ELF-1 (cell line): ENCODE results near the gene KRTAP6-1.

Source experiments
- DNase-seq: peaks from one replicate; pipeline ENCODE4 v3.0.0-alpha.2; 2016; ENCODE audit warnings: low read depth, low spot score

Gene KRTAP6-1

GRCh38 chr21:30613836-30614235 is at the start of gene KRTAP6-1:
TSS of gene KRTAP6-1 (minus strand) at chr21:30613930. CDS start at chr21:30613904, 26 bp downstream.
- DNase-seq = no peak

DNA sequence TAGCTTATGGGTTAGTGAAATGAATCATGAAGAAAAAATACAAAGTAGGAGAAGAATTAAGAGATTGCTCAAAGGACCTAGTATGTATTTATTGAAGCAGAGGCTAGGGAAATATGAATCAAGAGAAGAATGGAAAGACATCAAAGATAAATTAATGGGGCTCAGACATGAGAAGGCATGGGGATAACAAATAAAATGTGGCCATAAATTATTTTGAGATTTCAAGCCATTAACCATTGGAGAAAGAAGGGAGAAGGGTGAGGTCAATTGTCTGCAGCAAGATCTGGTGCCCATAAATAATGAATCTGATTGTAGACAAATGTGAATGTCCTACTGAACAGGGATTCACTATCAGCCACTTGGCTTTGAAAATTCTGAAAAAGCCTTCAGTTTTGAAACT is 39.2 kb upstream of the KRTAP6-1 start:
- DNase-seq = no peak

- no peak for DNase-seq
Observed at GRCh38 chr21:30646904-30647414, 33.2 kb upstream of the KRTAP6-1 start.

- no peak for DNase-seq
Observed at GRCh38 chr21:30642564-30642963, 28.8 kb upstream of the KRTAP6-1 start, which contains the start of gene KRTAP20-3. TSS of gene KRTAP20-3 (plus strand) at chr21:30642864.

DNA sequence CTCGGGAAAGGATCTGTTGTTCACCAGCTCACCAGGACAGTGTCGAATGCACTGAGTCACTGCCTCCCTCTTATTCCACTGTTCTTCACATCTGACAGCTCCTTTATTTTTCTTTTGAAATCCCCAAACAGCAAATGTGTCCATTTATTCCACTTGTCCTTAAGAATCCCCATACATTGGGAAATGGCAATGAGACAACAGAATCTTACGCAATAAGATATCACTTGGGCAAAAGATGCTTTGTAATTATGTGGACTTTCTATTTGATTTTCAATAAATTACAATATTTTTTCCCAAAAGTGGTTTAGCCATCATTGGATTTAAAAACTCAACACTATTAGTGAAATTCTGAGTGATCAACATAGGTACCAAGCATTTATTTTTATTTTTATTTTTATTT is 25.0 kb upstream of the KRTAP6-1 start:
- DNase-seq = no peak

GRCh38 chr21:30634906-30635305 is 21.2 kb upstream of the KRTAP6-1 start, which contains the start of gene KRTAP20-2:
TSS of gene KRTAP20-2 (plus strand) at chr21:30635206. CDS start at chr21:30635264, 58 bp downstream.
- no peak for DNase-seq

GRCh38 chr21:30629200-30629599 is 15.5 kb upstream of the KRTAP6-1 start:
- DNase-seq = no peak

DNA sequence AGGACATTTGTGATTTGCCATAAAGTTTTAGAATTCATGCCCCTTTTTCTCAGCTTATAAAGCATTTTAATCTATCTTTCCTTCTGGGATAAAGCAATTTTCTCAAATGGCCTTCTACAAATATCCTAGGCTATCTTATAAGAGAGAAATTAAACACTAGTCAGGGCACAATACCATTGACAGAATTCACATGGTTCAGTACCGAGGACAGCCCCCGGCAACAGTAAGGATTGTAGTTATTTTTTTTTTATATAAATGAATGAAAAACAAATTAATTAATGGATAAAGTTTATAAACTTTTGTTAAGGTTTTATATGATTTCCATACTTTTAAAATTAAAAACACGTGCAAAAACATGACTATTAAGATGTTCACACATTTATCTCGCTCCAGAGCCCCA is 14.4 kb upstream of the KRTAP6-1 start:
- DNase-seq = no peak

DNA sequence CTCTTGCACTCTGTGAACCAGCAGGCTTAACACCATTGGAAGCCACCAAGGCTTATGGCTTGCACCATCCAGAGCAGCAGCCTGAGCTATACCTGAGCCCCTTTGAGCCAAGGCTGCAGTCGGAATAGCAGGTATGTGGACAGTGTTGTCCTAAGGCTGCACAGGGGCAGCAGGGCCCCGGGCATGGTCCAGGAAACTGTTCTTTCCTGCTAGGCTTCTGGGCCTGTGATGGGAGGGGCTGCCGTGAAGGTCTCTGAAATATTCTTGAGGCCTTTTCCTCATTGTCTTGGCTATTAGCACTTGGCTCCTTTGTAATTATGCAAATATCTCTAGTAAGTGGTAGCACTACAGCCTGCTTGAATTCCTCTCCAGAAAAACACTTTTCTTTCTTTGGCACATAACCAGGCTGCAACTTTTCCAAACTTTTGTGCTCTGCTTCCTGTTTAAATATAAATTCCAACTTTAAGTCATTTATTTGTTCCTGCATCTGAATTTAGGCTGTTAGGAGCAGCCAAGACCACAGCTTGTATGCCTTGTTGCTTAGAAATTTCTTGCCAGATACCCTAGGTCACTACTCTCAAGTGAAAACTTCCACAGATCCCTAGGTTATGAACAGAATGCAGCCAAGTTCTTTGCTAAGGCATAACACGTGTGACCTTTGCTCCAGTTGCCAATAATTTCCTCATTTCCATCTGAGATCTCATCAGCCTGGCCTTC is 11.9 kb upstream of the KRTAP6-1 start:
- no peak for DNase-seq

DNA sequence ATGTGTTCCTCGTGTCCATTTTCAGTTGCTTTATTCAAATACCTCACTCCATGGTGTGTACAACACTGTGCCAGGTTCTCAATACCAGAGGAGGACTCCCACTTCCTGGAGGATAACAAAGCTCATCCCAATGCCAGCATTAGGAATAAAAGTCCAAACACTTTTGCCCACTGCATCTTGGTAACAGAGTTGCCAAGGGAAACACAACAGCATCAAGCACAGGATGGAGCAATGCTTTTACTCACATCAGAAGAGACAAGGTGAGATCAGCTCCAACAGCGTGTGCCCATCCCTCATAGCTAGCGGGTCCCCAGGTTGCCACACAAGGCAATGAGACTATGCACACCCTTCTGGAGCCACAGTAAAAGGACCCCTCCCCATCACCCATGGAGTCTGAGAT is 9.6 kb upstream of the KRTAP6-1 start:
- no peak for DNase-seq

- DNase-seq = no peak
Observed at GRCh38 chr21:30620522-30620921, 6.8 kb upstream of the KRTAP6-1 start, which contains the start of gene KRTAP20-4. TSS of gene KRTAP20-4 (plus strand) at chr21:30620627.

GRCh38 chr21:30620080-30620479 is 6.3 kb upstream of the KRTAP6-1 start:
- DNase-seq = no peak

DNA sequence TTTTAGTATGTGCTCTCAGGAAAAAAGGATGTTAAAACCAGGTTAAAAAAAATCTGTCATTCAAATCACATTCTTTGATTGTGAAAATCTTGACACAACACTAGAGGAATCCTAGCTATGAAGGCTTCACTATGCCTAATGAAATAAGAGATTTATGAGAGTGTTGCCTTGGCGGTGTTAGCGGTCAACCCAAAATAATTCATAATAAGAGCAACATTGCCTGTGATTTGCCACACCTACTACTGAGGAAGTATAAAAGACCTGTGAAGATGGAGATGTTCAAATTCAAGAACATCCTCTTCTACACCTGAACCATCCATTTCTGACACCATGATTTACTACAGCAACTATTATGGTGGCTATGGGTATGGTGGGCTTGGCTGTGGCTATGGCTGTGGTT is 2.4 kb upstream of the KRTAP6-1 start, which contains the start of gene KRTAP20-1:
Gene KRTAP20-1 (plus strand): TSS at position 301 of the 400 bp plus-strand sequence. CDS start 30 bp downstream, at position 331.
- DNase-seq = no peak

- no peak for DNase-seq
Observed at GRCh38 chr21:30615199-30615598, 1.5 kb upstream of the KRTAP6-1 start.

GRCh38 chr21:30612132-30612531 is 1.6 kb downstream of the KRTAP6-1 start:
- DNase-seq = no peak

DNA sequence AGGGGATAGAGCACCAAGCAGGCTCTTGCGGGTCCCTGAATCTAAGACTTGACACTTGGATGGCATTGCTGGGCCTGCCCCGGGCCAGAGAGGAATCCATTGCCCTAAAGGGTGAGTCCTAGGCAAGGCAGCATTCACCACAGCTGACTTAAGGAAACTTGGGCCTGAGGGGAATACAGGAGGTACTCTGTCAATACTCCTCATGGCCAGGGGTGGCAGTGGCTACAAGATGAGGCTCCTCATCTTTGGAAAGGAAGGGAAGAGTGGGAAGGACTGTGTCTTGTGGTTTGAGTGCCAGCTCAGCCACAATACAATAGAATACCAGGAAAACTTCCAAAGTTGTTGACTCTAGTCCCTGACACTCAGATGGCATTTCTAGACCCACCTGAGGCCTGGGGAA is 7.8 kb downstream of the KRTAP6-1 start:
- no peak for DNase-seq

DNA sequence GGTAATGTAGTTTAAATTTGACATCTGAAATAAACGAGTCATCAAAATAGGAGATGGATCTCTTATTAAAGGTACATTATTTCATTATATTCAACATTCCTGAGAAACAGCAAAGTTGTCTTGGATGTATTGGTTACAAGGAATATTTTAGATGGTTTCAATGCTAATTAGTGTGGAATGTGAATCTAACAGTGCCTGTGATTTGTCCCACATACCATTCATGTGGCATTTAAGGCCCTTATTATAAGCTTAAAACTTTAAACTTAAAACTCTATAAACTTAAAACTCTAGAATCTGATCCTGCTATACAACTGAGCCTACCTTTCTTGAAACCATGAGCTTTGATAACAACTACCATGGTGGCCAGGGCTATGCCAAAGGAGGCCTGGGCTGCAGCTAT is 12.9 kb downstream of the KRTAP6-1 start, which contains the start of gene KRTAP22-1:
Gene KRTAP22-1 (plus strand): TSS at position 301 of the 400 bp plus-strand sequence.
- no peak for DNase-seq

DNA sequence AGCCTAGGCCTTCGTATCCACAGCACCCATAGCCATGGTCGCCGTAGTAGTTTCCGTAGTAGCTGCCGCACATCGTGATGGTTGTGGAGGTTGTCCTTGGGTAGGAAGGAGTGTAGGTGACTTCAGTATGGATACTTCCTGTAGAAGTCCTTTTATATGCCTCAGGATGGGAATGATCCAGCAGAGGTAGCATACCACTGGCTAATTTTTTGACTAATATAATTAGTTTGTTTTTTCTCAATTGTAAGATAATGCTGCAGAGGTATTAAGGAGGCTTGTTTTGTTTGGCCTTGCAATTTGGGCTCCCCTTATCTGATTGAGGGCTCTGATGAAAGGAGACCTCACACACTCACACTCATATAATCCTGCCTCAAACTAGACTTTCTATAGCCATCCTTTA is 14.9 kb downstream of the KRTAP6-1 start, which contains the start of gene KRTAP6-2:
Gene KRTAP6-2 (minus strand): TSS at position 101 of the 400 bp plus-strand sequence. CDS start 28 bp downstream, at position 73.
- no peak for DNase-seq

GRCh38 chr21:30592140-30592539 is 21.6 kb downstream of the KRTAP6-1 start, which contains the start of gene KRTAP6-3:
TSS of gene KRTAP6-3 (plus strand) at chr21:30592440. CDS start at chr21:30592446, 6 bp downstream.
- DNase-seq = no peak

- no peak for DNase-seq
Observed at GRCh38 chr21:30590297-30590696, 23.4 kb downstream of the KRTAP6-1 start, which contains the start of gene KRTAP22-2. TSS of gene KRTAP22-2 (minus strand) at chr21:30590397.

DNA sequence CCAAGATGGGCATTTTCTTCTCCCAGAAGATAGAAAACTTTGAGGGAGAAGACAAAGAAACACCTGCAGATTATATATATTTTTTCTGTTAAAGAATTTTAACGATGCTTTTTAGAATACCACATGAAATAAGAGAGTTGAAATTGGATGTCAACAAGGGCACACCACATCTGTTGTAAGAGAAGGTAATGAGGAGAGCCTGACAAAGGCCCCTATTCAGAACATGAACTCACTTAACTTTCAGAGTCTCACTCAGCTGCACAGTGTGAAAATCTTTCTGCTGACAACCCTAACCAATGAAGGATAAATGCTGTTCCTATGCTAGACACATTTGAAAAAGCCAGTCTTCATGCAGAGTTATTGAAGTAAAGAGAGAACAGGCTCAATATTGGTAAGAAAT is 30.9 kb downstream of the KRTAP6-1 start:
- no peak for DNase-seq

DNA sequence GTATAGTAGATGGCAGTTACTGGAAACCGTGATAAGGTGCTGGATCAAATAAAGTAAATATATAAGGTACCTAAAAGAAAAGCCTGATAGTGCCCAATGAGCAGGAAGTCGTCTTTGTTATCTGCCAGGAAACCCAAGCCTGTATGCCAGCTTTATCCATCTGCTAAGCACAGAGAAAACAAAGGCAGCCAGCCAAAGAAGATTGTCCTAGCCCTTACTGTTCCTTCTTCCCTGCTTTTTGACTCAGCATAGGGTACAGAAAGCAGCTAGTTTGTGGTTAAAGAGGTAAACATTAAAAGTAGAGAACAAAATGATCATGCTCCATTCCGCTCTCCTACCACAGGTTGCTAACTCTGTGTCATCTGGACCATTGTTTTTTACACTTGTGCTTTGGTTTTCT is 33.6 kb downstream of the KRTAP6-1 start:
- DNase-seq = no peak

DNA sequence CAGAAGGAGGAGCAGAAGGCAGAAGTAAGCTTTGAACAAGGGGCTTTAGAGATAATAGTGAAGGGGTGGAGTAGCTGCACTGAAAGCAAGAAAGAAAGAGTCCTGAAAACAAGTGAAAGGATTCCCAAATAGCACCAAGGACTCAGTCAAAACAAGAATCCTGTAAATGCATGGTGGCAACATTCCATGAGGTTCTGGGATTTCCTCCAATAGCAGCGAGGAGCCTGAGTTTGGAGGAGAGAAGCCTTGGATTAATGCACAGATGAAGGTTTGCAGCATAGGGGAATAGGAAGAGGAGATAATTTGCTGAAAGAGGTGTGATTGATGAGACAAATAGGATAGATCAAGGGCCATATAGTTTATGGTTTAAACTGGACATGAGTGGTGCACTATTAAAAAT is 34.4 kb downstream of the KRTAP6-1 start:
- DNase-seq = no peak
